ENCODE measurements around the gene PTDSS2.

DNA sequence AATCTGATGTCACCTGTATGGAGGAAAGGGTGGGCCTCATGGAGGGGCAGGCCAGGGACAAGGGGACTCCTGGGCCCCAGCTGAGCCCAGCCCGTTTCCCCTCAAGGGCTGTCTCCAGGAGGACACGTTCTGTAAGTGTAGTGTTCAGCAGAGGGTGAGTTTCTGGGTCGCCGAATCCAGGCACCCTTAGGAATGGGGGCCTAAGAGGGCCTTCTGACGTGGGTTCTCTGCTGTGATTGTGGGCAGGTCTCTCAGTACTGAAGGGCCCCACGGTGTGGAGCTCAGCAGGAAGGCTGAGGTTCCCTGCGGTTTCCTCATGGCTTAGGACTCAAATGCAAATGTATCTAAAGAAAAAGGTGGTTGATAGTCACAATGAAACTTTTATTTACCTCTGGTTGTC lies 6.5 kb downstream of the PTDSS2 start:
- TF ChIP-seq, protein P1, sequence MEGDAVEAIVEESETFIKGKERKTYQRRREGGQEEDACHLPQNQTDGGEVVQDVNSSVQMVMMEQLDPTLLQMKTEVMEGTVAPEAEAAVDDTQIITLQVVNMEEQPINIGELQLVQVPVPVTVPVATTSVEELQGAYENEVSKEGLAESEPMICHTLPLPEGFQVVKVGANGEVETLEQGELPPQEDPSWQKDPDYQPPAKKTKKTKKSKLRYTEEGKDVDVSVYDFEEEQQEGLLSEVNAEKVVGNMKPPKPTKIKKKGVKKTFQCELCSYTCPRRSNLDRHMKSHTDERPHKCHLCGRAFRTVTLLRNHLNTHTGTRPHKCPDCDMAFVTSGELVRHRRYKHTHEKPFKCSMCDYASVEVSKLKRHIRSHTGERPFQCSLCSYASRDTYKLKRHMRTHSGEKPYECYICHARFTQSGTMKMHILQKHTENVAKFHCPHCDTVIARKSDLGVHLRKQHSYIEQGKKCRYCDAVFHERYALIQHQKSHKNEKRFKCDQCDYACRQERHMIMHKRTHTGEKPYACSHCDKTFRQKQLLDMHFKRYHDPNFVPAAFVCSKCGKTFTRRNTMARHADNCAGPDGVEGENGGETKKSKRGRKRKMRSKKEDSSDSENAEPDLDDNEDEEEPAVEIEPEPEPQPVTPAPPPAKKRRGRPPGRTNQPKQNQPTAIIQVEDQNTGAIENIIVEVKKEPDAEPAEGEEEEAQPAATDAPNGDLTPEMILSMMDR (IDR thresholded peaks at IDR 0.05): no peak
- TF ChIP-seq POLR2A (IDR thresholded peaks at IDR 0.05): no peak
